Stimulated activated CD4-positive, alpha-beta T cell treated with anti-CD3 and anti-CD28 coated beads, Interleukin-4, amount 100 ng/mL, for 4 hours (primary cell): ENCODE results near the gene FAM228A.
"Not testable (repeated sequence)": the region's sequence is repeated elsewhere in the genome, so short reads cannot be mapped to it uniquely, and the experiment has no call there.

ENCODE experiments used
- DNase-seq, 2 experiments: peaks; one replicate each; pipeline ENCODE4 v3.0.0-alpha.2; 2020

Gene FAM228A

GRCh38 chr2:24174851-24175277 is at the start of gene FAM228A:
Gene FAM228A, plus strand, starts transcription at chr2:24175053. Its CDS starts 428 bp downstream, at chr2:24175481.
- no peak for DNase-seq

GRCh38 chr2:24125956-24126355 is 48.9 kb upstream of the FAM228A start:
- DNase-seq = no peak

DNA sequence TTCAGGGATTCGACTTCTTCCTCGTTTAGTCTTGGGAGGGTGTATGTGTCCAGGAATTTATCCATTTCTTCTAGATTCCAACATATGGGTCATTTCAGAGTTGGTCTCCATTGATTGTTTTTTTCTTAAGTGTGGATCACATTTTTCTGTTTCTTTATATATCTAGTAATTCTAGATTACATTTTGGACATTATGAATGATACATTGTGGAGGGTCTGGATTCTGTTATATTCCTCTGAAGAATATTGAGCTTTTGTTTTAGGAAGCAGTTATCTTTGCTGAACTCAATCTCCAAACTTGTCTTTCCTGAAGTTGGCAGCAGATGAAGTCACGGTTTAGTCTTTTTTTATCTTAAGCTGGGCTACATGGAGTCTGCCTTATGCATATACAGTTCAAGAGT is 42.3 kb upstream of the FAM228A start:
- no peak for DNase-seq

GRCh38 chr2:24140305-24140704 is 34.5 kb upstream of the FAM228A start:
- not testable (repeated sequence) for DNase-seq

- no peak for DNase-seq
Measured at GRCh38 chr2:24147364-24147763, 27.5 kb upstream of the FAM228A start.

- no peak for DNase-seq
Measured at GRCh38 chr2:24152413-24153197, 22.2 kb upstream of the FAM228A start.

DNA sequence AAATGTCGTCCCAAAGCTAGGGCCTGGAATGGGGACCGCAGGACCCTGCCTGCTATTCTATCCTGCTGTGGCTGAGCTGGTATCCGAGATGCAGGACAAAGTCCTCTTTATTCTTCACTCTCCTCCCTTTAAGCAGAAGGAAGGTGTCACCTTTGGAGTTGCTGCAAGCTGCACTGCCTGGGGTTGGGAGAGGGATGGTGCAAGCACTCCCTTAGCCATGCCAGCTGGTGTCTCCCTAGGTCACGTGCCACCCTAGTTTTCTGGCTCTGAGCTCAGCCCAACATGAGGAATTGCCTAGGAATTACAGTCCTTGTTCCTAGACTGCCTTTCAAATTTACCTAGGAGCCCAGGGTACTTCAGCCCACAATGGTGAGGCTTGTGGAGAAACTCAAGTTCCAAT is 21.4 kb upstream of the FAM228A start:
- DNase-seq = no peak

- DNase-seq = no peak
Measured at GRCh38 chr2:24158131-24158530, 16.7 kb upstream of the FAM228A start.

GRCh38 chr2:24159708-24160107 is 15.1 kb upstream of the FAM228A start:
- DNase-seq = no peak

DNA sequence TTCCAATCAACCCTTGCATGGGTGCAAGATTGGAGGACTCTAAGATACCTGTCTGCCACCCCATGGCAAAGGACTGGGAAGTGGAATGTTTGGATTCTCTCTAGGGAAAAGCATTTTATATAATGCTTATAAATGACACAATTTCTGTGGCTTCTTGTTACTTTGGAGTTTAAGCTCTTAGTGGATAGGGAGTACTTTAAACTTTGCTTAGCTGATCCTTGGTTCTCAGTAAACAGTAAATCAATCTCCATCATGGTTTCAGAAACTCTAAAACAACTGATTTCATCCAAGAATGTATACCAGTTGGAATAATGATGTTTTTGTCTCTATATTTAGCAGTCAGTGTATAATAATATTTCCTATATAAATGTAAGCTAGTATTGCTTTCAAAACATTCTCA is 14.1 kb upstream of the FAM228A start:
- DNase-seq = no peak

GRCh38 chr2:24162494-24162893 is 12.4 kb upstream of the FAM228A start:
- DNase-seq = no peak

DNA sequence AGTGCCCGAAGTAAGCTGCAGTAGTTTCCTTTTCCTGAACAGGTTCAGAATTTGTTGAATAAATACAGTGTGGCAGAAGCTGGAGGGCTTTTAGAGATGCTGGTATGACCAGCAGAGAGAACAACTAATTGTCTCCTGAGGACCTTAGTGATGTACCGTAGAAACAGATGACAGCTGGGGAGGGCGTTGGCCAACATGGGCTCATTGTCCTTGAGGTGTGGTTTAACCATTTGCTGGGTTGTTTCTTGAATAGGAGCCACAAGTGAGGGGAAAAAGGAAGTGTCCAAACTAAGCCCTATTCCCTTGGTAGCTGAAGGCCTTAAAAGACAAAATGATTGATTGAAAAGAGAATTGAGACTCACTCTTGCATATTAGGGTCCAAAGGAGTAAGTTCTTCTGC is 11.7 kb upstream of the FAM228A start:
- no peak for DNase-seq

- DNase-seq = no peak
Measured at GRCh38 chr2:24163601-24164000, 11.3 kb upstream of the FAM228A start.

DNA sequence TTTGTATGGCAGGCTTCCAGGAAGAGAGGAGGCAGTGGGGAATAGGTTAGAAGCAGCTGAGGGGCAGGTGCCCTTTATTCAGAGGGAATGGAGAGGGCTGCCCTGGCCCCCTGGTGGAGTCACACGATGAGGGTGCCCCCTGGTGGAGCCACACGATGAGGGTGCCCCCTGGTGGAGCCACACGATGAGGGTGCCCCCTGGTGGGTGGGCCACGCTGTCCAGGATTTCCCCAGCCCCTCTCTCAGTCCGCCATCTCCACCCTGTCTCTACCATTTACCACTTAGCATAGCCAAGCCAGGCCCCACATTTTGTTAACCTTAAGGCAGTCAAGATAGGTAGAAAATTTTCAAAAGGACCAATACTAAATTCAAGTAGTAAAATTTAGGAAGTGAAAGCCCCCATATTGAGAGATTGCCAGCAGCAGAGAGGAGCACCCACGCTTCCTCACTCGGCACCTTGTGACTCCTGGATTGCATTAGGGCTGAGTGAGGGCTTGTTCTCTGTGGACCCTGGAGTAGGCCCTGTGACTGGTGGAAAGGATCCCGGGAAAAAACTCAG is 10.4 kb upstream of the FAM228A start:
- DNase-seq = peak; percentile 9 to 35

- DNase-seq = no peak
Measured at GRCh38 chr2:24169023-24169422, 5.8 kb upstream of the FAM228A start.

- DNase-seq = no peak
Measured at GRCh38 chr2:24175631-24176187, 856 bp downstream of the FAM228A start.

GRCh38 chr2:24176326-24176725 is 1.5 kb downstream of the FAM228A start:
- no peak for DNase-seq

GRCh38 chr2:24179683-24180082 is 4.8 kb downstream of the FAM228A start:
- no peak for DNase-seq

DNA sequence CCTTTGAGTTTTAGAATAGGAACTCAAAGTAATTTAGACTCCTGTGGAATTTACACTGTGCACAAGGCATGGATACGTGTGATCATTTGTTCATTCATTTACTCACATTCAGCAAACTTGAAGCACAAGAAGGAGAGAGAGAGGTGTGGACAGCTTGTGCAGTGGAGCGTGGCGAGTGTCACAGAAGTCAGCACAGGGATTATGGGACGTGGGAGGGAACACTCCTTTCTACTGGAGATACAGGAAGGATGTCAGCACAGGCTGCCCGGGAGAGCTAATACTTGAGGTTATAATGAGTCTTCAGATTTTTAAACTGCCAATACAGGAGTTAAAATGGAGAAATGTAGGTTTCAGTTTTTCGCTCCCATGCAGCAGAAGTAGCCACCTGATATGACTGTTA is 7.0 kb downstream of the FAM228A start:
- no peak for DNase-seq

- no peak for DNase-seq
Measured at GRCh38 chr2:24182507-24182906, 7.7 kb downstream of the FAM228A start.

DNA sequence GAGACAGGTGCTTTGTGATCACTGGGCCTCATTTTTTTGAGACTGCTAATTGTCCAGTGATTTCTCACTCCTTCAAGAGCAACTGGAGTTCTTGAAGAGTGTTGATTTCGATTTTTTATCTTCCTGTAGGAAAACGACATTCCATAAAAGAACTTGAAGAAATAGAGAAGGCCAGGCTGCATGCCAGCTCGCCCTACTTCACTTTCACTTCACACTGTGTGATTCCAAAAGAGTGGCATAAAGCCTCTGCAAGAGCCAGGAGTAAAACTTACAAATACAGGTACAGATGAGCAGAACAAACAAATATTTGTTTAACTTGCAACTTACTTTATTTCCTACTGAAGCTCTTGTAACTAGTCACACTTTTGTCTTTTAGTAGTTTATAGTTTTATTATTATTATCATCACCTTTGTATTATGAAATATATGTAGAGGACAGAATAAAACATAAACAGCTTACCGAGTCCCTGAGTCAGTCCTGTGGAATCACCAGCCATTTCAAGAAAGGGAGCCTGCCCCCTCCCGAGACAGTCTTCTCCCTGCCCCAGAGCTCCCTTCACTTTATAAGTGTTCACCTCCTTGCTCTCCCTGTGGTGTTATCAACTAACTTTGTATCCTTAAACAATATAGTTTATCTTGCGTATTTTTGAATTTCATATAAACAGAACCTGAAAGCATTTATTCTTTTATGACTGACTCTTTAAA is 8.7 kb downstream of the FAM228A start:
- no peak for DNase-seq

GRCh38 chr2:24189551-24189950 is 14.7 kb downstream of the FAM228A start:
- DNase-seq = no peak

DNA sequence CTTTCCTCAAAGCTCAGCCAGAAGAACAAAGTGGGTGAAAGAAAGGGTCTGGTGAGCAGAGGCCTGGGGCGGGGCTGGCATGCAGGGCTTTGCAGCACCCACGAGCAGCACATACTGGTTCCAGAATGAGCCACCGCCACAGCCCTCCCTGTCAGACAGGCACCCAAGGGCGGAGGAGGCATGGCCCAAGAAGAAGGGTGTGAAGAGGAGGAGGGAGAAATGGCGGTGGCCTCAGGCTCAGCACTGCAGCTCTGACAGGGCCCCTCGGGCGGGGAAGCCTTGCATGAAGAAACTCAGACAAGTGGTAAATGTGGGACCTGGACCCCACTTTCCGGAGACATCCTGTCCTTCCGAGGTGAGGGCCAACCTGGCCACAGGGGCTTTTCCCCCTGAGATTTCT is 15.7 kb downstream of the FAM228A start:
- no peak for DNase-seq

DNA sequence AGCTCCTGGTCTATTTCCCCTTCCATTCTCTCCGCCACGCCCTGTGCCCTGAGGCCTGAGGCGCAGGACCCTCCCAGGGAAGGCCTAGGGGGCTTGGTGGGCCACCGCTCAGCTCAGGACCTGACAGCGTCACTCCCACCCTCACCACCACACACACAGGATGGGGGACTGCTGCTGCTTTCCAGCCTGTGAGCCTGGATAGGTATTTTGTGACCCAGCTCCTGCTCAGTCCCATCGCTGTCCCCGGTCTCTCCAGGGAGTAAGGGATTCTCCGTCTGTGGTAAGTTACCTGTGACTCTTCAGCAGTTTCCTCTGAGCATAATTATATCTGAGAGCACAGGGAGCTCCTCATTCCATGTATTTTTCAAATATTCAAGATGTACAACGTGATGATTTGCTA is 16.3 kb downstream of the FAM228A start:
- no peak for DNase-seq
